SH-SY5Y (cell line): ENCODE measurements around the gene RPS6KA2.

Experiments
- GATA2 ChIP-seq: IDR thresholded peaks from 2 replicates; pipeline ENCODE4 v1.6.1; 2011; ENCODE audit warnings: mild to moderate bottlenecking, low read depth, low read length
- GATA3 ChIP-seq: IDR thresholded peaks from 2 replicates; pipeline ENCODE4 v1.6.1; 2011; ENCODE audit warnings: low read depth, mild to moderate bottlenecking, low read length, moderate library complexity

DNA sequence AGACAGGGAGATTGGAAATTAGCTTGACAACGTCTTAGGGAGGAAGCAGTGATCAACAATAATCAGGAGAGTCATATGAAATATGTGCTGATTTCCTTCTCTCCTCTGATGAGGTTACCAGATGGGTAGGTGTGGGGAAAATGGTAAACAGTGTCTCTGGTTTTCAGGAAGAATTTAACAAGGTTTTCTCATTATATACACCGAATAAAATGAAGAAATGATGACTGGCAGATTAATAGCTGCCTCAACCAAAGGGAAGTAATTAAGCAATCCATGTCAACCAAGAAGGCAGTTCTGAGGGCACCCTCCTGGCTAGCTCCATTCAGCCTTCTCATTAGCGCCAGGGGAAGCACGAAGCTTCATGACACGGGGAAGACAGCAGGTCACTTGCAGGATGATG is 27.8 kb downstream of the RPS6KA2 start:
- TF ChIP-seq GATA2 (no peak), GATA3 (no peak)
